Colon (tissue), 2 donors: ENCODE measurements around the gene ATP11C.
"Not testable (repeated sequence)": the region's sequence is repeated elsewhere in the genome, so short reads cannot be mapped to it uniquely, and the experiment has no call there.

Source experiments
- FAIRE-seq: peaks from 2 replicates; lab custom pipeline; 2012; peaks lifted over from hg19 to GRCh38; lab: Jason Lieb, UNC
- donor health status: control.
- donor health status: control.

ATP11C gene

GRCh38 chrX:139708067-139708466 lies 224.8 kb downstream of the ATP11C start, which contains the start of gene MCF2:
TSS of gene MCF2 (minus strand) at chrX:139708167. CDS start at chrX:139651744, 56,423 bp downstream.
- no peak for FAIRE-seq

GRCh38 chrX:139702658-139703057 lies 230.2 kb downstream of the ATP11C start:
- FAIRE-seq, result no peak

- no peak for FAIRE-seq
Observed at GRCh38 chrX:139692908-139693307, 239.9 kb downstream of the ATP11C start.

- no peak for FAIRE-seq
Observed at GRCh38 chrX:139692506-139692849, 240.4 kb downstream of the ATP11C start.

- FAIRE-seq, result no peak
Observed at GRCh38 chrX:139691843-139692505, 240.9 kb downstream of the ATP11C start.

- no peak for FAIRE-seq
Observed at GRCh38 chrX:139691493-139691842, 241.4 kb downstream of the ATP11C start.

- not testable (repeated sequence) for FAIRE-seq
Observed at GRCh38 chrX:139685175-139685574, 247.7 kb downstream of the ATP11C start.

- FAIRE-seq, result no peak
Observed at GRCh38 chrX:139680356-139680755, 252.5 kb downstream of the ATP11C start.
